Stimulated activated naive CD4-positive, alpha-beta T cell (primary cell): ENCODE results near the gene PDSS1.
"Not testable (repeated sequence)": the region's sequence is repeated elsewhere in the genome, so short reads cannot be mapped to it uniquely, and the experiment has no call there.

Experiments
- DNase-seq, 6 experiments: peaks; one replicate each; lab custom pipeline; 2025; lab: John Stamatoyannopoulos, UW

Gene PDSS1

GRCh38 chr10:26739071-26739631, 41.6 kb downstream of the PDSS1 start:
- no peak for DNase-seq

- DNase-seq, result no peak
These were observed 43.9 kb downstream of the PDSS1 start for GRCh38 chr10:26741368-26741767.

- no peak for DNase-seq
These were observed 45.6 kb downstream of the PDSS1 start for GRCh38 chr10:26743091-26743490.

- DNase-seq, result no peak
These were observed 46.3 kb downstream of the PDSS1 start for GRCh38 chr10:26743841-26744240.

GRCh38 chr10:26746061-26746460, 48.6 kb downstream of the PDSS1 start:
- DNase-seq, result no peak

GRCh38 chr10:26755443-26755903, 58.0 kb downstream of the PDSS1 start:
- DNase-seq, result no peak

GRCh38 chr10:26759008-26759407, 61.5 kb downstream of the PDSS1 start:
- no peak for DNase-seq

- no peak for DNase-seq
These were observed 68.0 kb downstream of the PDSS1 start for GRCh38 chr10:26765549-26765948.

GRCh38 chr10:26770069-26770468, 72.6 kb downstream of the PDSS1 start:
- no peak for DNase-seq

- no peak for DNase-seq
These were observed 76.1 kb downstream of the PDSS1 start for GRCh38 chr10:26773633-26774032.

- DNase-seq, result no peak
These were observed 78.8 kb downstream of the PDSS1 start for GRCh38 chr10:26776258-26776657.

GRCh38 chr10:26777686-26778085, 80.2 kb downstream of the PDSS1 start:
- DNase-seq, result no peak

GRCh38 chr10:26779176-26779860, 81.8 kb downstream of the PDSS1 start:
- DNase-seq, result no peak

- DNase-seq, result no peak
These were observed 82.7 kb downstream of the PDSS1 start for GRCh38 chr10:26780106-26780792.

- no peak for DNase-seq
These were observed 83.5 kb downstream of the PDSS1 start for GRCh38 chr10:26780793-26781601.

GRCh38 chr10:26781797-26782196, 84.3 kb downstream of the PDSS1 start:
- no peak for DNase-seq

GRCh38 chr10:26787362-26787761, 89.9 kb downstream of the PDSS1 start:
- DNase-seq, result no peak

- DNase-seq, result not testable (repeated sequence)
These were observed 92.3 kb downstream of the PDSS1 start for GRCh38 chr10:26789779-26790178.

- DNase-seq, result no peak
These were observed 92.9 kb downstream of the PDSS1 start for GRCh38 chr10:26790221-26790995.

GRCh38 chr10:26792758-26793495, 95.4 kb downstream of the PDSS1 start:
- no peak for DNase-seq
